Measurements from ENCODE around the gene ADAMTS17.

ADAMTS17 gene

DNA sequence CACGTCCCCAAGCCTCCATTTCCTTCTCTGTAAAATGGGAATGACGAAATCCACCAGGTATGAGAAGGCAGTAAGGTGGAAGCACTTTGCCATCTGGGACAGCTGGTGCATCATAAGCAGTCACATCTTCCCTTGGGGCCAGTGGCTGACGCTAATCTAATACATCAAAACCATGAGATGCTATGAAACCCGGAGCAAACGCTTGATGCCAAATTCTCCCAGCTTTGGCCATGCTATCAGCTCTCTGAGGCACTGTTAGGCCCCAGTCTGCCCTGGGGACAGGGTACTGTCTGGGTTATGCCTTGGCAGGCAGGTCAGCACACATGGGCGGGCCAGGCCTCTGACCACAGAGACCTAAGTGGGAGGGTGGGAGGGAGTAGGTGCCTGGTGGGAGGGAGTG, 66.1 kb downstream of the ADAMTS17 start:
- no peak for DNase-seq

DNA sequence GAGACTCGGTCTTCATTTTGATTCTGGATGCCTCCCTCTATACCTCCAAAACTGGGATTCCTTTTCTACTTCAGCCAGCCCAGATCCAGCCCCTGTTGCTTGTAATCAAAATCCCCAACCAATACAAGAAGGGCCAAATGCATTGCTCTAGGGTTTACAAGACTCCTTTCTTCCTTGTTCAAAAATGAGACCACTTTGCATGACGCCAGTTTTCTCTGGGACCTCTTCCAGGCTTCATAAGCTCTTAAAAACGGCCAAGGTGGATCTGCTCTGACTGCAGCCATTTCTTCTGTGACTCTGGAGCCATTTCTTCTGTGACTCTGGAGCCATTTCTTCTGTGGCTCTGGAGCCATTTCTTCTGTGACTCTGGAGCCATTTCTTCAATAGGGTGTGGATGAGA, 71.9 kb downstream of the ADAMTS17 start:
- DNase-seq = no peak

DNA sequence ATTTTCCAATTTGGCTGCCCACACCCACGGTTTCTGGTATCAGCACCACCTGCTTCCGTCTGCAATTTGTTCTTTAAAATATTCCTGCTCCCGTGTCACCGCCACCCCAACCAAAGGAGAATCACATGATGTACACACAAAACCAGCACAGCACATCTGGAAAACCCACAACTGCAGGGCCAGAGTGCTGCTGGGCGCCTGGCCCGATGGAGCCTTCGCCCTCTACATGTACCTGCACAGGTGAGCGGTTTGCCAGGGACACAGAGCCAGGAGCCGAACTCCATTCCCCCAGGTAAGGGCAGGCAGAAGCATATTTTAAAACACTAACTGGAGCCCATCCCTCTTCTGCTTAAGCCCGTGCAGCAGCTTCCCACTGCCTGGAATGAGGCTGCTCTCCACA, 75.6 kb downstream of the ADAMTS17 start:
- no peak for DNase-seq

DNA sequence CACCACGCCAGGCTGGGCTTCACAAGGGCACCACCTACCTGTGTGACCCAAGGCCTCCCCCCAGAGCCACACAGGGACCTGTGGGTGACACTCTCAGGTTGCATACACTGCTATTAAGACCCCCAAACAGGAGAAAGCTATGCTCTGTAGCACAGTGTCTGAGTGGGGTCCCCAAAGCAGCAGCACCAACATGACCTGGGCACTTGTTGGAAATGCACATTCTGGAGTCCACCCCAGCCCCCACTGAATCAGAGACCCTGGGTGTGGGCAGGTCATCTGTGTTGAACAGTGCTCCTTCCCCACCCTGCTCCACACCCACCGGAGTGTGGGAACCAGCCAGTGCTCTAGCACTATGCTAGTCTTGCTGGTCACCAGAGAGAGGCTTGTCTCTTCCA, 76.1 kb downstream of the ADAMTS17 start:
- DNase-seq = no peak

DNA sequence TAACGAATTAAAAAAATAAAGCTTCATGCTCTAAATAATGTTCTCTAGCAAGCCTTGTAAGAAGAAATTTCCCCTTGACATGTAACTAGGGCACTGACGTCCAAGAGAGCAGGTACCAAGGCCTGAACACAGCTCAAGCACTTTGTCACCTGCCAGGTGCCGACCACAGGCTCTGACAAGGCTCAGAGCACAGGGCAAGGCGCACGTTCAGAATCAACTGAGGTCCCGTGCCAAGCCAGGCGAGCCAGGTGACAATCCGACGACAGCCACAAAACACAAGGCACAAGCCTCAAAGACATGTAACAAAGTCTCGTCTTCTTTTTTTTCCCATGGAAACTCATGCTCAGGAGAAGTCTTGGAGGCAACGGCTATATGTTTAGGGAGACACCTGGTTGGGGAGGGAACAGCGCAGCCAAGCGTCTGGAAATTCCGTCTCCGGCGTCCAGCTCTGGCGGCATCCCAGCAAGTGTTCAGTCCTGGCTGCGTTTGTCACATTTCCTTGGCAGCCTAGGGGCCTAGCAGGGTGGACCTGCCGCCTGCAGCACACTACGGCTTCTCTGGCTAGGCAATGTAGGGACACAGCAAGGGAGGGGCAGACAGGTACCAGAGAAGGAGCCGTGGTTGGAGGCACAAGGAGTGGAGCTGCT, 76.7 kb downstream of the ADAMTS17 start:
- DNase-seq = no peak

DNA sequence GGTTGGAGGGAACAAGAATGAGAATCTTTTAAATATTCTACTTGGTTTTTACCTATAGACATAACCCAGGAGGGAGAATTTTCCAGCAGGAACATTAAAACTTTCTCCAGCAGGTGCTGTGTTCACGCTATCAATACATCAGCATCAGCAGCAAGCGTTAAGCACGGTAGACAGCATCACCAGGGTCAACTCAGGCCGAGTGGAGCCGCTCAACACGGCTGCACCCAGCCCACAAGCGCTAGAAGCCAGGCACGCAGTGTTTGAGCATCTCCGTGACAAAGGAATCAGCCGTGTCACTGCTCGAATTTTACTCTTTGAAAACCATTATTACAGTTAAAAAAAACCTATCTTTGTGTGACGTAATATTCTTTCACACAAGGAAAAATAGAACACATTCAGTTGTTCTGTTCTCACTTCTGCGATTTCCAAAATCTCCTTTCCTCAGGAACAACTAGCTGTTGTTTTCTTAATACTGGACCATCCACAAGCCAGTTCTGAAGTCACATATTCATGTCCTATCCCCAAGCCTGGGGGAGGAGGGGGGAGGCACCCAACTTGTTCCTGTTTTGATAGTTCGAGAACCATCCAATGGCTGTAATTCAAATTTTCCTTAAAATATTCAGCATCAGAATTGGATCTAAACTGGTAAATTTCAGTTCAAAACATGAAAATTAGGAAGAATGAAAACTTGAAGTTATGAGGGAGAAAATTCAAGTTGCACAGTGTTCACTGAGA, 77.9 kb downstream of the ADAMTS17 start:
- no peak for DNase-seq

DNA sequence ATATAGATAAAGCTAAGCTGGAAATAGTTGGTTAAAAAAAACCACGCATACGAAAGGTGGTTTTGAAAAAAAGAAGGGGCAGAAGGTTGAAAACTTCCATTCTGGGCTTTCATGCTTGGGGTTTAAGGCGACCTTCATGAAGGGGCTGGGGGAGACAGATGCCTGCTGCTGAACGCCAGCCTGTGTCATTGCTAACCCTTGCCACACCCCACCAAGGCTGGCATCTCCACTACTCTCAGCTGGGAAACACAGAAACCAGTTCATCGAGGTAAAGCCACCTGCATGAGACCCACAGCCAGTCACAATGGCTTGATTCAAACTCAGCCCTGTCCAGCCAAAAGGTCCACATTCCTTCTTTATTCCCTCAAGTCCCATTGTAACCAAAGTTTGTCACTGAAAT, 78.7 kb downstream of the ADAMTS17 start:
- DNase-seq = no peak

DNA sequence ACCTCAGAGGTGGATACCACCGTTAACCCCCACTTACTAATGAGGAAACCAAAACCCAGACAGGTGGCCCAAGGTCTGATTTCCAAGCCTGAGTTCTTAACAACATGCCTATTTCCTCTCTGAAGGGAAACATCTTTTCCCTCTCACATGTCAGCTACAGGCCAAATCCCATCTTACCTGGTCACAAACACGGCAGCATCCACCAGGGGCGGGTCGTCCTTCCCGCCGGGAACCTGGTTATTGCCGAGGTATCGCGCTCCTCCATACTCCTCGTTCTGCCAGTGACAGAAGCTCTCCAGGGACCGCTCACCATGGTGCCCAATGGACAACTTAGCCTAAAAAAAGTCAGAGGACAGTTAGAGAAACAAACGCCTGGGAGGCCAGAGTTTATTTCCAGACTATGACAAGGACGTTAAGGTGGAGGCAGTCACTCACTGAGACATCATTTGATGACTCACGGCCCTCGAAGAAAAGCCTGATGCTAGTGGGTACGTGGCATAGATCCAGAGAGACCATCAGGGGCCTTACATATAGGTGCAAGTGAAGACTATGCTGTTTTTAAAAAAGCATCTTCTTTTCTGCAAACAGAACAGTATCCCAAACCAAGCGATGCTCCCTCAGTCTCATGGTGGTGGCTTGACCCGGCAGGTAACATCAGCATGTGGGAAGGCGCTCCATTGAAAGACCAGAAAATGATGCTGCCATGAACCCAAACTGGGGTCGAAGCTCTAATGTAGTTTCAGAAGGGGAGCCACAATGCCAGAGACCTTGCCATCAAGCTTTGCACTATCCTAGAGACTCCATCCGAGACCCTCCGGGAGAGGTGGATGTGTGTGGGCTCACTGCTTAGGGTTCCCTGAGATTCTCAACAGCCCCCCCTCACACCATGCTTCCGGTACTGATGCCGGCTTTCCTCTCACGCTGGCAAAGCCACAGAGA, 80.2 kb downstream of the ADAMTS17 start:
- DNase-seq = no peak

DNA sequence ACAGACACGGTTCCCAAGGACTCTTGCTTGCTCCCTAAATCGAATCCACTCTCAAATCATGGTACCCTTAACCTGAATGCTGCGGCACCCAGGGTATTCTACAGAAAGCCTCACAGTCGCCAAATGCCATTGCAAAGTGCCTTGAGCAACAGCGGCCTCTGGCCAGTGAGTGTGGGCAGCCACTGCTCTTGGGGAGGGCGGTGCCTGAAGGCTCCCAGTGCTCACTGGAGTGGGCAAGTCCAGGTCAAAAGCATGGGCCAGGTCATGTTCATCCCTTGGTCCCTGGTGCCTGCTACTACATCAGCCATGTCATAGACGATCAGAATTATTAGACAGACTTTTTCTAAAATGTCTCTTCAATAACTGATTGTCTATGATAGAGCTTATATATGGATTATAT, 82.5 kb downstream of the ADAMTS17 start:
- DNase-seq = no peak

DNA sequence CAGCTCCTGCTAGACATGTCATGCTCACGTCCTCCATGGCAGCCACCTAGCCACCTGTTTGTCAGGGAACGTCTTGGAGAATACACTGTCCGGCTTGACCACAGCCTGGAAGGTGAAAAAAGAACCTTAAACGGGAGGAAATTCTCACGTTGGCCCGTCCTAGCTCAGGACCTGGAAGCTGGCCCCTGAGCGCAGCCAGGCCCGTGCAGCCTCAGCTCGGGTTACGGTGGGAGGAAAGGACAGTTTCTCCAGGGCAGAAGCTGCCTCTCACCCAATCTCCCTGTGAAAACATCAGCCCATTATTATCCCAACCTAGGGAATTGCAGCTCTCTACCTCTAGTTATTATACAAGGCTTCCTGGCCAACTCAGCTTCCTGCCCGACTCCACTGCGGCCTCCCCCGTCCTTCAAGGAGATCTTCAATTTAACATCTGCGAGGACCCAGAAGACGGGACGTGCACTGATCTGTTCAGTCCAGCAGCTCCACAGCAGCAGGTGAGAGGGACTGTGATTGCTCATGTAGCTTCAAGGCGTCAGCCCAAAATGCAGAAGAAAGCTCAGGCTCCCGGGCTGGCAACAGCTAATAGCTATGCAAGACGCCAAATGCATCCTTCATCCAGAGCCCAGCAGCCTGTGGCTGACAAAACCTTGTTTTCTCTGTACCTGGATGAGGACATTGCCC, 84.7 kb downstream of the ADAMTS17 start:
- no peak for DNase-seq

DNA sequence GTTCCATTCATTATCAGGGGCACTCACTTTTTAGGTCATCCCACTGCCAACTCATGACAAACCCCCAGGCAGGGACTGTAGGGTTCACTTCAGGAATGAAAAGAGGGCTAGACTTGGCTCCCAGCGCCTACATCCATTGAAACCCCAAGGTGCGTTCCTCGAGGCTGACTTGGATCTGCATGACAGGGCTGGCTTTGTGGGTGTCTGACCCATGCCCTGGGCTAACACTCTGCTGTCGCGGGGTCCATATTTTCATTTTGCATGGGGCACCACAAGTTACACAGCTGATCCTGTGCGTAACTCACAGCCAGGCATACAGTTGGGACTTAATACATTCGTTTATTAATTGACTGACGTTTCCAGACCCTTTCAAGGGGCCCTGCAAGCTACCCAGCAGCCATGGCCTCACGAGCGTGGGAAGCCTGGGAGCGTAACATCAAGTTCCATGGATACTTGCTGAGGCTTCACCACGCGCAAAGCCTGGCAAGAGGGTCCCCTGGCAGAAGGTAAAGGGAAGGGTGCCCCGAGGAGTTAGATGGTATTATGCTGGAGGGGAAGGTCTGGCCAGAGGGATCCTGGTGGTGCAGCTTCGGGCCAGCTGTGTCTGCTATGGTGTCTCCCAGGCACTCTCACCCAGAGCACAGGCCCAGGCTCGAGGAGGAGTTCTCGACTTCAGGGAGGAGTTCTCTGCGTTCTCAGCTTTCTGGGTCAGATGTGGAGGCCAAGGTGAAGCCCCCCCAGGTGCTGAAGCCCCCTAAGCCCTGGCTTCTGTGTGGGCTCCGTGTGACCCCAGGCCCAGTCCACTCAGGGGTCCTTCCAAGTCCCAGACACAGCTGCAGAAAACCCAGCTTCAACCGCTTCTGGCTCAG, 85.4 kb downstream of the ADAMTS17 start:
- no peak for DNase-seq

DNA sequence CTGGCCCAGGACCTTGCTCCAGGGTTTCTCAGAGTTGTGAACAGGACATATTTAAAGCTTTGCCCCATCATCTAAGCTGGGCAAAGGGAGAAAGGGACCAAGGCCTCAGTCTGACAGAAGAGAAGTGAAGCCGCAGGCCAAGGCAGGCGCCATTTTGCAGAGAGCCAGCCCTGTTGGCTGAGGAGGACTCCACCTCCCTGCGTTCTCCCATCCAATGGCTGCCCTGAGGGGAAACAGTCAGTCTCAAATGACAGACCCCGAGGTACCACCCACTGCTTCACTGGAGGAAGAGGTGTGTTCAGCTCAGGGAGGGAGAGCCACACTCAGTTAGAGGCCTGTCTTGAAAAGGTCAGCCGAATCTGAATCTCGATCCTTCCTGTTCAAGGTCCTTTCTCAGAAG, 86.1 kb downstream of the ADAMTS17 start:
- no peak for DNase-seq

DNA sequence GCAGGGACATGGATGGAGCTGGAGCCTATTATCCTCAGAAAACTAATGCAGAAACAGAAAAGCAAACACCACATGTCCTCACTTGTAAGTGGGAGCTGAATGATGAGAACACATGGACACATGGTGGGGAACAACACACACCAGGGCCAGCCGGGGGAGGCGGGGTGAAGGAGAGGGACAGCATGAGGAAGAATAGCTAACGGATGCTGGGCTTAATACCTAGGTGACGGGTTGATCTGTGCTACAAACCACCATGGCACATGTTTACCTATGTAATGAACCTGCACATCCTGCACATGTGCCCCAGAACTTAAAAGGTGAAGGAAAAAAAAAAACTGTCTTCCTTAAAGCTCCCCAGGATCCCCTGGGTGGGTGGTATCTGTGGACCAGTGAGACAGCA, 87.1 kb downstream of the ADAMTS17 start:
- DNase-seq = no peak

DNA sequence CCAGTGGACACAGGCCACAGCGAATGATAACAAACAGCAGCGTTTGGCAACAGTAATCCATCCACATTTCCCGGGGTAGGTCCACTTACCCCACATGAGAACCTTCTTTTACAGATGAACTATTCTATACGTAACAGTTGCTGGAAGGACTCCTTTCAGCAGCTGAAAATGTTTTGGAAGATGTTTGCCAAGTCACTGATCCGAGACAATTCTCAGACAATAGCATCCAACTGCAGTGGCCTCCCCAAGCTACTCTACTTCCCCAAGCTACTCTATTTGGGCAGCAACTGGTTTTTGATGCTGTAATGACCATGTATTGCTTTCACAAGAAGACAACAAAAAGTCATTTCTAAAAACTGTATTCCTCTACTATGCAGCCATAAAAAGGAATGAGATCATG, 87.5 kb downstream of the ADAMTS17 start:
- no peak for DNase-seq

DNA sequence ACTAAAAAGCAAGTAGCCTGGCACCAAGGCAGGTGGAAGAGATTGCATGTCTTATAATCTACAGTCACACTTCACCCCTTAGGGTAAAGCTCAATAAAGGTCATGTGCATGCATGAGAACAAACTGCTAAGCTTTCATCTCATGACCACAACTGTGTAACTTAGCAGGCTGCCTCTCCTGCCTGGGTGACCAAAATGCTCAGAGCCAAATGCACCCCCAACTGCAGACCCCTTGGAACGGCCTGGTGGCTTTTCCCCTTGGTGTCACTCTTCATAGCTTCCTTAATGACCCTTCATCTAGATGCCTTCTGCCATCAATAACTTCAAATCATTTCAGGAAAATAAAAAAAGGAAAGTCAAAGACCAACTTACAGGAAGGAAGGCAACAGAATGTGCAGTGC, 88.1 kb downstream of the ADAMTS17 start:
- no peak for DNase-seq

DNA sequence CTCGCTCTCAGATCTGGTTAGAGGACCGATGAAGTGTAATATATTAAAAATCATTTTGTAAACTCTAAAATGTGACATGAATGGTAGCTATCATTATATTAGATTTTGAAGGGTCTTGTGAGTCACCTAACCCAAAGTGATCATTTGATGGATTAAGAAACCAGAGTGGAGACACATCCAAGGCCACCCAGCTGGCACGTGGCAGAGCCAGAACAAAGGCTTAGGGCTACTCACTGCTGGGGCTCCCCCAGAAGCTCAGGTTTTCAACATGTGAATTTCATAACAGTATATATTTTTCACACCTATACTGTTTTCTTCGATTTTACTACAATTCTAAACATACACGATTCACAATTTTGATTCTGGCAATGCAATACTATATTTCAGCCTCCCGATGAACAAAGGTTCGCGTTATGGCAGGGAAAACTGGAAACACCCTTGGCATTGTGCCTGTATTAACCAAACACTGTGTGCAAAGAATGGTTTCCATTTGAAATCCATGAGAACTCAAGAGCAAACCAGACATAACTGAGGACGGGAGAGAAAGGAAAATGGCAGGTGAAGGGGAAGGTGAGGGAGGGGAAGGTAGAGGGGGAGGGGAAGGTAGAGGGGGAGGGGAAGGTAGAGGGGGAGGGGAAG, 88.9 kb downstream of the ADAMTS17 start:
- DNase-seq = no peak

DNA sequence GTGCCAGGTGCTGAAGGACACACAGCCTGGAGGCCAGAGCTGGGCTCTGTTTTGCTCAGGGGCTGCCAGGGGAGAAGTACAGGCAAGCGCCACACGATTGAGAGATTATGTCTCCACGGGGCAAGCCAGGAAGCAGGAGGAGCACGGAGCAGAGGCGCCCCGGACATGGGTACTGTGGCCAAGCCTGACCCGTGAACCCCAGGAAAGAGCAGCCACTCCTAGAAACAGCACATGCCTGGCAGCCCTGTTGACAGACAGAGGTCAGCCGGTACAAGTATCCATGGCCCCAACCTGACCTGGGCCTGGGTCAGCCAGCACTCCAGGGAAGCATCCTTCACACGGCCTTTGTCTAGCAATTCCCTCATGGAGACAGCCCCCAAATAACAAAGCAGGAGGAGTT, 89.4 kb downstream of the ADAMTS17 start:
- no peak for DNase-seq

DNA sequence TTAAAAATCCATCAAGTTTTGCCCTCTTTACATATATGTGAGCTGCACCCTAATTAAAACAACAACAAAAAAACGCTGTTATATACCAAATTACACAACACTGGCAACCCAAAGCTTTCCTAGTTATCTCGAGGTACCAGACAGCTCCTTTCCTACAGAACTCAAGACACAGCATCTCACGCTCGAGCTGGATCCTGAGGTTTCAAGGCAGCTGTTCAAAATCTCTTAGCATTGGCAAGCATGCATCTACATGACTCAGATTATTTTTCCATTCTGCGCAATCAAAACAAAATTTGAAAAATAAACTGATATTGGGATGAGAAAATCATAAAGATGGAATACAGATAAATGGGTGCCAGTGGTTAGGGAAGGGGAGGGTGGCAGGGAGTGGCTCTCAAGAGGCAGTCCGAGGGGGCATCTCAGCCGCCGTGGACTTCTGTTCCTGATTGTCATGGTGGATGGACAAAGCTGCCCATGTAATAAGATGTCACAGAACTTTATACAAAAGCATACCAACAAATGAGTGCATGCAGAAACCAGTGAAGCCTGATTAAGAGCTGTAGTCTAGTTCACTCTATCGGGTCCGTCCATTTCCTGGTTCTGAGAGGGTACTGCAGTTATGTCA, 91.5 kb downstream of the ADAMTS17 start:
- no peak for DNase-seq

DNA sequence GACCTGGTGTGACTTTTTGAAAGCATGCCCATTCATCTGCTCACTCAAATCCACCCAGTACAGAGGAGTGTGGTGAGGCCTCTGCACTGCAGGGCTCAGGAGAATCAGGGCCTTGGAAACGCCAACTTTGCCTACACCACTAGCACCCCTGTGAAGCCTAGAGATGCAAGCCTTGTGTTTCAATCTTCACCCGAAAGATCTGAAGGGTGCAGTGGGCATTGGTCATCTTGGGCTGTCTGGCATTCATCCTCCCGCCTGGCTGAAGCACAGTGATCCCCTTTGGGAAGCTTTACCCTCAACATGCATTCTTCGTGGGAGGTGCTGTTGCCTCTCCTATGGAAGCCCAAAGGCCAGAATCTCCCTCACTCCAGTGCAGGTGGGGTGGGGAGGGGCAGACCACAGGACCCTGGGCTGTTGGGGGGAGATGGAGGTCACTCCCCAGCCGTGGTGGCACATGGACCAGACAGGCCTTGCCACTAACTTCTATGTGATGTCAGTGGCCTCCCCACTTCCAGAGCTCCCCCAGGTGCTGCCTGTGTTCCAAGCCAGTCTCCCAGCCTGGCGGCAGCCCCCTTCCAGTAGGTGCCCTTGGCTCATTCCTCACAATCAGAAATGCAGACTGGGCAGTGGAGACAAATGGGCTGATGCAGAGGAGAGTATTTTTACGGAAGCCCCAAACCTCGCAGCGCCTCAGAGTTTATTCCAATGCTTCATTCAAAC, 92.5 kb downstream of the ADAMTS17 start:
- DNase-seq = no peak

DNA sequence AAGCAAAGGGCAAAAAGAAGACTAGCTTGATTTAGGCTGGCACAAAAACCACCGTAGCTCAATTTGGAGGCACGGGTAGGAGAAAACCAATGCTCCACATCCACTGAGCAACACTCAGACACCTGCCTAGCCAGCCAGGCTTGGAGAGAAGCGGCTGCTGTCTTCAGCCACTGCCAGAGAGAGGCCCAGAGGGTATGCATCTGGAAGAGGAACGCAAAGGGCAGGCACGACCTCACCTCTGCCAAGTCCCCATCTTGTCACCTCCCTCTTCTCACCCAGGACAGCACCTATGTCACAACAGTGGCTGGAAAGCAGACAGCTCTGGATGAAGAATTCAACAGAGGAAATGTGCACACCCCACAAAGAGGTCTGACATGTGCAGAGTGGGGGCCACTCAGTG, 93.5 kb downstream of the ADAMTS17 start:
- DNase-seq = no peak
